Muscle layer of duodenum (tissue), 2 donors: ENCODE results near the gene IGFBP3.

Experiments used
- H3K27ac ChIP-seq: one replicate; pipeline ENCODE4 v1.7.0; 2013; ENCODE audit warnings: mild to moderate bottlenecking, low read length
- H3K27me3 ChIP-seq: one replicate; pipeline ENCODE4 v1.7.0; 2013; ENCODE audit warnings: low read depth, mild to moderate bottlenecking, control low read depth, low read length
- H3K36me3 ChIP-seq, 2 donors: one replicate each; pipeline ENCODE4 v1.7.0; 2013; ENCODE audit warnings: low read length in 2 of 2, control low read depth in 1 of 2, mild to moderate bottlenecking in 1 of 2; ENCODE audit not compliant: insufficient read depth in 2 of 2, control insufficient read depth in 1 of 2
- H3K4me1 ChIP-seq, 2 donors: one replicate each; pipeline ENCODE4 v1.7.0; 2013; ENCODE audit warnings: low read length in 2 of 2, mild to moderate bottlenecking in 2 of 2, control low read depth in 1 of 2, moderate library complexity in 1 of 2; ENCODE audit not compliant: insufficient read depth in 2 of 2, control insufficient read depth in 1 of 2
- H3K4me3 ChIP-seq, 2 donors: one replicate each; pipeline ENCODE4 v1.7.0; 2013; ENCODE audit warnings: low read length in 2 of 2, low read depth in 1 of 2, mild to moderate bottlenecking in 1 of 2
- H3K9me3 ChIP-seq, 2 donors: one replicate each; pipeline ENCODE4 v1.7.0; 2013; ENCODE audit warnings: low read length in 2 of 2, control low read depth in 1 of 2, mild to moderate bottlenecking in 1 of 2; ENCODE audit not compliant: control insufficient read depth in 1 of 2
- donor health status: healthy.

Gene IGFBP3

GRCh38 chr7:45910855-45911254 is 10.2 kb downstream of the IGFBP3 start:
- Histone ChIP-seq H3K27me3 (no peaks in the 10 kb centered on the region), H3K4me3 (no peak overlapping the region), H3K36me3 (no peaks in the 10 kb centered on the region), H3K9me3 (peaks cover 0 to 3% of the 10 kb centered on the region in 2 donors), H3K4me1 (no peaks in the 10 kb centered on the region), H3K27ac (no peak overlapping the region)

- Histone ChIP-seq H3K27me3 (no peaks in the 10 kb centered on the region), H3K4me1 (no peaks in the 10 kb centered on the region), H3K9me3 (peaks cover 0 to 3% of the 10 kb centered on the region in 2 donors), H3K4me3 (no peak overlapping the region), H3K36me3 (no peaks in the 10 kb centered on the region), H3K27ac (no peak overlapping the region)
These were observed 11.5 kb downstream of the IGFBP3 start for GRCh38 chr7:45909561-45909960.

GRCh38 chr7:45902820-45903219 is 18.3 kb downstream of the IGFBP3 start:
- Histone ChIP-seq H3K27me3 (no peaks in the 10 kb centered on the region), H3K9me3 (peaks cover 0 to 5% of the 10 kb centered on the region in 2 donors), H3K36me3 (no peaks in the 10 kb centered on the region), H3K27ac (no peak overlapping the region), H3K4me3 (no peak overlapping the region), H3K4me1 (no peaks in the 10 kb centered on the region)

- H3K27me3 ChIP-seq = no peaks in the 10 kb centered on the region
- no peaks in the 10 kb centered on the region for H3K36me3 ChIP-seq
- no peaks in the 10 kb centered on the region for H3K4me1 ChIP-seq
- no peak overlapping the region for H3K4me3 ChIP-seq
- H3K27ac ChIP-seq = no peak overlapping the region
- peaks cover 0 to 5% of the 10 kb centered on the region in 2 donors for H3K9me3 ChIP-seq
These were observed 19.5 kb downstream of the IGFBP3 start for GRCh38 chr7:45901566-45901965.

GRCh38 chr7:45898222-45898621 is 22.9 kb downstream of the IGFBP3 start:
- peaks cover 0 to 5% of the 10 kb centered on the region in 2 donors for H3K9me3 ChIP-seq
- H3K4me1 ChIP-seq = no peaks in the 10 kb centered on the region
- H3K36me3 ChIP-seq = no peaks in the 10 kb centered on the region
- no peaks in the 10 kb centered on the region for H3K27me3 ChIP-seq
- H3K4me3 ChIP-seq = no peak overlapping the region
- no peak overlapping the region for H3K27ac ChIP-seq

- Histone ChIP-seq H3K27me3 (no peaks in the 10 kb centered on the region), H3K4me1 (no peaks in the 10 kb centered on the region), H3K4me3 (no peak overlapping the region), H3K27ac (no peak overlapping the region), H3K9me3 (no peaks in the 10 kb centered on the region), H3K36me3 (no peaks in the 10 kb centered on the region)
These were observed 23.9 kb downstream of the IGFBP3 start for GRCh38 chr7:45897042-45897690.

- Histone ChIP-seq H3K36me3 (no peaks in the 10 kb centered on the region), H3K4me3 (no peak overlapping the region), H3K9me3 (no peaks in the 10 kb centered on the region), H3K27ac (no peak overlapping the region), H3K27me3 (peaks cover 12% of the 10 kb centered on the region), H3K4me1 (no peaks in the 10 kb centered on the region)
These were observed 26.4 kb downstream of the IGFBP3 start for GRCh38 chr7:45894665-45895062.

GRCh38 chr7:45893996-45894664 is 26.9 kb downstream of the IGFBP3 start:
- Histone ChIP-seq H3K36me3 (no peaks in the 10 kb centered on the region), H3K27ac (no peak overlapping the region), H3K9me3 (no peaks in the 10 kb centered on the region), H3K4me1 (no peaks in the 10 kb centered on the region), H3K27me3 (peaks cover 16% of the 10 kb centered on the region), H3K4me3 (no peak overlapping the region)

- Histone ChIP-seq H3K4me1 (peaks cover 0 to 6% of the 10 kb centered on the region in 2 donors), H3K4me3 (no peak overlapping the region), H3K27me3 (peaks cover 18% of the 10 kb centered on the region), H3K9me3 (no peaks in the 10 kb centered on the region), H3K36me3 (no peaks in the 10 kb centered on the region), H3K27ac (no peak overlapping the region)
These were observed 27.6 kb downstream of the IGFBP3 start for GRCh38 chr7:45893374-45893995.

- no peaks in the 10 kb centered on the region for H3K9me3 ChIP-seq
- H3K27me3 ChIP-seq = peaks cover 22% of the 10 kb centered on the region
- H3K4me3 ChIP-seq = no peak overlapping the region
- H3K36me3 ChIP-seq = no peaks in the 10 kb centered on the region
- no peak overlapping the region for H3K27ac ChIP-seq
- peaks cover 0 to 11% of the 10 kb centered on the region in 2 donors for H3K4me1 ChIP-seq
These were observed 28.6 kb downstream of the IGFBP3 start for GRCh38 chr7:45892407-45893035.
